Activated naive CD8-positive, alpha-beta T cell treated with anti-CD3 and anti-CD28 coated beads, Interleukin-2, amount 10 ng/mL, durations not matched to agents 7 days and 5 days (primary cell): ENCODE data around the gene MEGF11. TPM values are rescaled to one million over a fixed set of nuclear protein-coding genes. Genes with fewer than 3 reads are reported as not detected.

Experiments
- ATAC-seq: fragments of 150-1000 bp; cut with Tn5 transposase; one replicate; pipeline ENCODE4 v1.10.0; 2021; ENCODE audit warnings: low read depth, moderate library complexity
- POLR2A ChIA-PET: fragments of 350-600 bp; sonication (Branson Sonifier 250); formaldehyde crosslinking; loops from one replicate; lab custom pipeline; 2021; ENCODE audit warnings: antibody characterized with exemption; lab: Charles Lee
- DNase-seq: peaks from one replicate; pipeline ENCODE4 v3.0.0; 2021
- H3K27ac Mint-ChIP-seq: one replicate; pipeline ENCODE4 v1.8.0; 2022; ENCODE audit warnings: mild to moderate bottlenecking, mixed read lengths
- H3K27me3 Mint-ChIP-seq: one replicate; pipeline ENCODE4 v1.8.0; 2022; ENCODE audit warnings: mild to moderate bottlenecking, moderate library complexity, mixed read lengths
- H3K36me3 Mint-ChIP-seq: one replicate; pipeline ENCODE4 v1.8.0; 2021; ENCODE audit warnings: mild to moderate bottlenecking, mixed read lengths
- H3K4me1 Mint-ChIP-seq: one replicate; pipeline ENCODE4 v1.8.0; 2021; ENCODE audit warnings: mixed read lengths
- H3K4me3 Mint-ChIP-seq: one replicate; pipeline ENCODE4 v1.8.0; 2022; ENCODE audit warnings: mild to moderate bottlenecking, moderate library complexity, mixed read lengths
- H3K9me3 Mint-ChIP-seq: one replicate; pipeline ENCODE4 v1.8.0; 2021; ENCODE audit warnings: mixed read lengths
- total RNA-seq, 2 experiments: library from RNA; stranded (reverse); gene quantifications; one replicate each; pipeline ENCODE4 v1.2.3, GENCODE V29; 2021

The MEGF11 gene
- total RNA-seq, 2 experiments from 2014 or later, result not detected

GRCh38 chr15:66021496-66022162 lies 231.9 kb downstream of the MEGF11 start:
- no peaks in the 10 kb centered on the region for H3K36me3 Mint-ChIP-seq
- no peak overlapping the region for H3K4me3 Mint-ChIP-seq
- H3K9me3 Mint-ChIP-seq, result no peaks in the 10 kb centered on the region
- H3K27me3 Mint-ChIP-seq, result peaks cover 10% of the 10 kb centered on the region
- no peak for DNase-seq
- H3K27ac Mint-ChIP-seq, result no peak overlapping the region
- ATAC-seq, result no peak
- POLR2A ChIA-PET, result no interaction called here
- no peaks in the 10 kb centered on the region for H3K4me1 Mint-ChIP-seq

- H3K4me3 Mint-ChIP-seq, result no peak overlapping the region
- DNase-seq (no peak), ATAC-seq (no peak)
- POLR2A ChIA-PET, result no interaction called here
- H3K36me3 Mint-ChIP-seq, result no peaks in the 10 kb centered on the region
- H3K27ac Mint-ChIP-seq, result no peak overlapping the region
- no peaks in the 10 kb centered on the region for H3K4me1 Mint-ChIP-seq
- peaks cover 11% of the 10 kb centered on the region for H3K27me3 Mint-ChIP-seq
- H3K9me3 Mint-ChIP-seq, result no peaks in the 10 kb centered on the region
These were observed 233.6 kb downstream of the MEGF11 start for GRCh38 chr15:66019826-66020398.

GRCh38 chr15:66019368-66019767 lies 234.2 kb downstream of the MEGF11 start:
- ATAC-seq (no peak), DNase-seq (no peak)
- no peaks in the 10 kb centered on the region for H3K36me3 Mint-ChIP-seq
- peaks cover 1% of the 10 kb centered on the region for H3K4me1 Mint-ChIP-seq
- H3K9me3 Mint-ChIP-seq, result no peaks in the 10 kb centered on the region
- POLR2A ChIA-PET, result no interaction called here
- H3K27me3 Mint-ChIP-seq, result peaks cover 11% of the 10 kb centered on the region
- no peak overlapping the region for H3K4me3 Mint-ChIP-seq
- no peak overlapping the region for H3K27ac Mint-ChIP-seq

GRCh38 chr15:66018488-66018797 lies 235.1 kb downstream of the MEGF11 start:
- DNase-seq (no peak), ATAC-seq (no peak)
- H3K27me3 Mint-ChIP-seq, result peaks cover 12% of the 10 kb centered on the region
- no peaks in the 10 kb centered on the region for H3K9me3 Mint-ChIP-seq
- peaks cover 1% of the 10 kb centered on the region for H3K4me1 Mint-ChIP-seq
- POLR2A ChIA-PET, result no interaction called here
- no peak overlapping the region for H3K4me3 Mint-ChIP-seq
- no peak overlapping the region for H3K27ac Mint-ChIP-seq
- H3K36me3 Mint-ChIP-seq, result no peaks in the 10 kb centered on the region

- DNase-seq (no peak), ATAC-seq (no peak)
- Mint-ChIP-seq H3K27ac (no peak overlapping the region), H3K36me3 (no peaks in the 10 kb centered on the region), H3K27me3 (peaks cover 11% of the 10 kb centered on the region), H3K4me1 (peaks cover 1% of the 10 kb centered on the region), H3K4me3 (no peak overlapping the region), H3K9me3 (no peaks in the 10 kb centered on the region)
- POLR2A ChIA-PET, result no interaction called here
These were observed 235.6 kb downstream of the MEGF11 start for GRCh38 chr15:66017792-66018487.

GRCh38 chr15:66017000-66017399 lies 236.6 kb downstream of the MEGF11 start:
- H3K4me3 Mint-ChIP-seq, result no peak overlapping the region
- no peaks in the 10 kb centered on the region for H3K36me3 Mint-ChIP-seq
- peaks cover 11% of the 10 kb centered on the region for H3K27me3 Mint-ChIP-seq
- no peak overlapping the region for H3K27ac Mint-ChIP-seq
- DNase-seq, result no peak
- POLR2A ChIA-PET, result no interaction called here
- H3K4me1 Mint-ChIP-seq, result peaks cover 1% of the 10 kb centered on the region
- no peaks in the 10 kb centered on the region for H3K9me3 Mint-ChIP-seq
- no peak for ATAC-seq

- peaks cover 11% of the 10 kb centered on the region for H3K27me3 Mint-ChIP-seq
- DNase-seq, result no peak
- H3K27ac Mint-ChIP-seq, result no peak overlapping the region
- H3K4me3 Mint-ChIP-seq, result no peak overlapping the region
- ATAC-seq, result no peak
- H3K4me1 Mint-ChIP-seq, result peaks cover 1% of the 10 kb centered on the region
- H3K36me3 Mint-ChIP-seq, result no peaks in the 10 kb centered on the region
- H3K9me3 Mint-ChIP-seq, result no peaks in the 10 kb centered on the region
- POLR2A ChIA-PET, result no interaction called here
These were observed 237.4 kb downstream of the MEGF11 start for GRCh38 chr15:66016199-66016598.

- DNase-seq (no peak), ATAC-seq (no peak)
- Mint-ChIP-seq H3K9me3 (no peaks in the 10 kb centered on the region), H3K27ac (no peak overlapping the region), H3K36me3 (no peaks in the 10 kb centered on the region), H3K27me3 (peaks cover 9% of the 10 kb centered on the region), H3K4me1 (peaks cover 1% of the 10 kb centered on the region), H3K4me3 (no peak overlapping the region)
- POLR2A ChIA-PET, result no interaction called here
These were observed 238.8 kb downstream of the MEGF11 start for GRCh38 chr15:66014635-66015182.

GRCh38 chr15:66014022-66014421 lies 239.5 kb downstream of the MEGF11 start:
- Mint-ChIP-seq H3K27ac (no peak overlapping the region), H3K4me3 (no peak overlapping the region), H3K9me3 (no peaks in the 10 kb centered on the region), H3K36me3 (no peaks in the 10 kb centered on the region), H3K27me3 (peaks cover 7% of the 10 kb centered on the region), H3K4me1 (peaks cover 1% of the 10 kb centered on the region)
- ATAC-seq (no peak), DNase-seq (no peak)
- POLR2A ChIA-PET, result no interaction called here

GRCh38 chr15:66008940-66009562 lies 244.5 kb downstream of the MEGF11 start:
- Mint-ChIP-seq H3K9me3 (no peaks in the 10 kb centered on the region), H3K4me3 (no peak overlapping the region), H3K4me1 (peaks cover 5% of the 10 kb centered on the region), H3K27ac (no peak overlapping the region), H3K27me3 (peaks cover 2% of the 10 kb centered on the region), H3K36me3 (no peaks in the 10 kb centered on the region)
- POLR2A ChIA-PET, result no interaction called here
- DNase-seq, result no peak
- ATAC-seq, result no peak

GRCh38 chr15:66007663-66008262 lies 245.8 kb downstream of the MEGF11 start:
- ATAC-seq (no peak), DNase-seq (no peak)
- Mint-ChIP-seq H3K4me3 (no peak overlapping the region), H3K9me3 (no peaks in the 10 kb centered on the region), H3K36me3 (no peaks in the 10 kb centered on the region), H3K27me3 (no peaks in the 10 kb centered on the region), H3K27ac (no peak overlapping the region), H3K4me1 (peaks cover 5% of the 10 kb centered on the region)
- POLR2A ChIA-PET, result no interaction called here

- POLR2A ChIA-PET, result no interaction called here
These were observed 246.6 kb downstream of the MEGF11 start for GRCh38 chr15:66006986-66007385.

GRCh38 chr15:66004618-66005262 lies 248.8 kb downstream of the MEGF11 start:
- H3K4me3 Mint-ChIP-seq, result no peak overlapping the region
- H3K4me1 Mint-ChIP-seq, result peaks cover 5% of the 10 kb centered on the region
- no peak for DNase-seq
- peaks cover 5% of the 10 kb centered on the region for H3K27me3 Mint-ChIP-seq
- H3K36me3 Mint-ChIP-seq, result no peaks in the 10 kb centered on the region
- POLR2A ChIA-PET, result no interaction called here
- H3K27ac Mint-ChIP-seq, result no peak overlapping the region
- H3K9me3 Mint-ChIP-seq, result no peaks in the 10 kb centered on the region
- ATAC-seq, result no peak

More at GRCh38 chr15:66006986-66007385, 246.6 kb downstream of the MEGF11 start:
- Mint-ChIP-seq H3K36me3 (no peaks in the 10 kb centered on the region), H3K27ac (no peak overlapping the region), H3K9me3 (no peaks in the 10 kb centered on the region), H3K4me3 (no peak overlapping the region), H3K4me1 (peaks cover 5% of the 10 kb centered on the region), H3K27me3 (peaks cover 5% of the 10 kb centered on the region)
- no peak for DNase-seq
- no peak for ATAC-seq
